ENCODE data around the gene ANKRD44.

The ANKRD44 gene

DNA sequence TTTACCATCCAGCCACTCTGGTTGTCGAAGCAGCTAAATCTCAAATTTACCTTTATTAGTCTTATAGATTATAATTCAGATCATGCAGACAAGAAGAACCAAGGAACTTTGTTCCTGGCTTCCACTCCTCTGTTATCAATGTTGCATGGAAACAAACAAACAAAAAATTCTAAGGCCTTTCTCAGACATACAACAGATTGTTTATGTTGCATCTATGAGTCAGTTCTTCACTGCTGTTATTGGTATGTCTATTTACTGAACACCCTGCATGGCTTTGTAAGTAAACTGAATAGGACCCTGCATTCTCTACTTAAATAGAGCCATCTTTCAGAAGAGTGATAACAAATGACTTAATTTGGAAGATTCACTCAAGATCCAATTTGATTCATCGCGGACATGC lies 1.6 kb upstream of the ANKRD44 start:
- H3K27me3 ChIP-seq (ENCODE audit: insufficient read depth, low read length, poor library complexity, severe bottlenecking): no peaks in the 10 kb centered on the region
- H4K20me1 ChIP-seq (ENCODE audit: insufficient read depth, low read length, poor library complexity, severe bottlenecking): peaks cover 6% of the 10 kb centered on the region
- H3K4me1 ChIP-seq (ENCODE audit: insufficient read depth, low read length, poor library complexity, severe bottlenecking): peaks cover 34% of the 10 kb centered on the region
- H3F3A ChIP-seq (ENCODE audit: low read depth): no peaks in the 10 kb centered on the region; the same call in 1 of the 2 replicates
- no peak overlapping the region for H3K4me3 ChIP-seq (ENCODE audit: low read length, poor library complexity, severe bottlenecking)
- H3K79me2 ChIP-seq (ENCODE audit: insufficient read depth, low read length): peaks cover 30% of the 10 kb centered on the region
- no peaks in the 10 kb centered on the region for H3K9me2 ChIP-seq (replicated peaks; ENCODE audit: low read depth, low read length)
- H2AFZ ChIP-seq (ENCODE audit: low read length): peak overlapping the region; percentile 96
- no peaks in the 10 kb centered on the region for H3K9me3 ChIP-seq (ENCODE audit: insufficient read depth, low read depth, low read length)
- H3K9ac ChIP-seq (ENCODE audit: low read depth, low read length, poor library complexity, severe bottlenecking): no peak overlapping the region
- H3K36me3 ChIP-seq (ENCODE audit: insufficient read depth, low read length): no peaks in the 10 kb centered on the region
- no peak overlapping the region for H3K4me2 ChIP-seq (ENCODE audit: low read depth, low read length, poor library complexity, severe bottlenecking)
- TF ChIP-seq EZH2phosphoT487 (IDR thresholded peaks at IDR 0.05; ENCODE audit: borderline replicate concordance): no peak

DNA sequence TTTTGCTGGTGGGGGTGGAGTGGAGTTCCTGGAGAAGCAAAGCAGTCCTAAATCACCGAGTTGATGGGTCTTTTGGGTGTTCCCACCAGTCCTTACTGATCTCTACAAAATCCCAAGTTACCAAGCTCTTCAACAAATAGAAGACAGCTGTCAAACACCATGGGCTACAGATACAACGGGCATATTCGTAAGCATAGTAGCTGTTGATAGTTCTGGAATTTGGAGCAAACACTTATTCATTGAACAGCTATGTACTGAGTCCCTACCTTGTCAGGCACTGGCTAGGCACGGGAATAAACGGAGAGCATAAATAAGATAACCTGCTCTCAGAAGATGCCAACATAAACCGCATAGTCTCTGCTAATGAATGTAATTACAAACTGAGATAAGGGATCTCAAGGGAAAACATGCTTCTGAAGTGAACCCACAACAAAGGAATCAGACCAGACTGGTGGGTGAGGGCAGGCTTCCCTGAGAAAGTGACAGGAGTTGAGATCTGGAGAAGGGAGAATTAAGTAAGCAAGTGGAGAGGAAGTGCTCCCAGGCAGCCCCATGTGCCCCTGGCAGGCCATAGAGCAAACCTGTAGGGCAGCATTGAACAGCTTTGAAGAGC lies 947 bp upstream of the ANKRD44 start:
- TF ChIP-seq, protein P1, sequence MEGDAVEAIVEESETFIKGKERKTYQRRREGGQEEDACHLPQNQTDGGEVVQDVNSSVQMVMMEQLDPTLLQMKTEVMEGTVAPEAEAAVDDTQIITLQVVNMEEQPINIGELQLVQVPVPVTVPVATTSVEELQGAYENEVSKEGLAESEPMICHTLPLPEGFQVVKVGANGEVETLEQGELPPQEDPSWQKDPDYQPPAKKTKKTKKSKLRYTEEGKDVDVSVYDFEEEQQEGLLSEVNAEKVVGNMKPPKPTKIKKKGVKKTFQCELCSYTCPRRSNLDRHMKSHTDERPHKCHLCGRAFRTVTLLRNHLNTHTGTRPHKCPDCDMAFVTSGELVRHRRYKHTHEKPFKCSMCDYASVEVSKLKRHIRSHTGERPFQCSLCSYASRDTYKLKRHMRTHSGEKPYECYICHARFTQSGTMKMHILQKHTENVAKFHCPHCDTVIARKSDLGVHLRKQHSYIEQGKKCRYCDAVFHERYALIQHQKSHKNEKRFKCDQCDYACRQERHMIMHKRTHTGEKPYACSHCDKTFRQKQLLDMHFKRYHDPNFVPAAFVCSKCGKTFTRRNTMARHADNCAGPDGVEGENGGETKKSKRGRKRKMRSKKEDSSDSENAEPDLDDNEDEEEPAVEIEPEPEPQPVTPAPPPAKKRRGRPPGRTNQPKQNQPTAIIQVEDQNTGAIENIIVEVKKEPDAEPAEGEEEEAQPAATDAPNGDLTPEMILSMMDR (conservative IDR thresholded peaks at IDR 0.05; ENCODE audit: low read length): no peak
- TF ChIP-seq EZH2phosphoT487 (IDR thresholded peaks at IDR 0.05; ENCODE audit: borderline replicate concordance): no peak
- Histone ChIP-seq H3K9me2 (replicated peaks; ENCODE audit: low read depth, low read length) (no peaks in the 10 kb centered on the region), H3K36me3 (ENCODE audit: insufficient read depth, low read length) (no peaks in the 10 kb centered on the region), H3K79me2 (ENCODE audit: insufficient read depth, low read length) (peaks cover 36% of the 10 kb centered on the region), H3K4me3 (ENCODE audit: low read length, poor library complexity, severe bottlenecking) (peak overlapping the region; percentile 78), H3K4me2 (ENCODE audit: low read depth, low read length, poor library complexity, severe bottlenecking) (peak overlapping the region; percentile 79), H3K9me3 (ENCODE audit: insufficient read depth, low read depth, low read length) (no peaks in the 10 kb centered on the region), H3K27me3 (ENCODE audit: insufficient read depth, low read length, poor library complexity, severe bottlenecking) (no peaks in the 10 kb centered on the region), H2AFZ (ENCODE audit: low read length) (peak overlapping the region; percentile 96), H4K20me1 (ENCODE audit: insufficient read depth, low read length, poor library complexity, severe bottlenecking) (peaks cover 10% of the 10 kb centered on the region), H3K9ac (ENCODE audit: low read depth, low read length, poor library complexity, severe bottlenecking) (peak overlapping the region; percentile 71), H3F3A (ENCODE audit: low read depth) (no peaks in the 10 kb centered on the region; the same call in 1 of the 2 replicates), H3K4me1 (ENCODE audit: insufficient read depth, low read length, poor library complexity, severe bottlenecking) (peaks cover 40% of the 10 kb centered on the region)

DNA sequence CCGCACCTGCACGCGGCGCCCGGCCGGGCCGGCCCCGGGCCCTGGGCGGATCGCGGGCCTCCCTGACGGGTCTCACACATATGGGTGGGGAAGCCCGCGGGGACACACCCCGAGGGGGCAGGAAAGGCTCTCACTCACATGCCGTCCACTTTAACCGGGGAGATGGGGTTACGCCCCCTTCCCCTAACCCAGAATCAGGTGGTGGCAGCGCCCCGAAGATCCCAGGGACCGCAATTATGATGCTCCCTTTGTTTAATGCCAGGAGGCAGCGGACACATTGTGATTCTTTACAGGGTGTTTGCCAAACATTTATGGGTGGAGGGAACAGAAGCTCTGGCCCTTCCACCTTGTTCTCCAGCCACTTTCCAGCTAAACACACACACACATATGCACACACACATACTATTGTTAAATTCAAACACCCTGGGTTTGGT lies 424 bp upstream of the ANKRD44 start:
- peaks cover 46% of the 10 kb centered on the region for H3K4me1 ChIP-seq (ENCODE audit: insufficient read depth, low read length, poor library complexity, severe bottlenecking)
- H3K9me3 ChIP-seq (ENCODE audit: insufficient read depth, low read depth, low read length): no peaks in the 10 kb centered on the region
- H3K27me3 ChIP-seq (ENCODE audit: insufficient read depth, low read length, poor library complexity, severe bottlenecking): no peaks in the 10 kb centered on the region
- no peaks in the 10 kb centered on the region; the same call in 1 of the 2 replicates for H3F3A ChIP-seq (ENCODE audit: low read depth)
- peak overlapping the region; percentile 79 for H3K4me2 ChIP-seq (ENCODE audit: low read depth, low read length, poor library complexity, severe bottlenecking)
- H3K36me3 ChIP-seq (ENCODE audit: insufficient read depth, low read length): no peaks in the 10 kb centered on the region
- peak overlapping the region; percentile 96 for H2AFZ ChIP-seq (ENCODE audit: low read length)
- peak overlapping the region; percentile 71 for H3K9ac ChIP-seq (ENCODE audit: low read depth, low read length, poor library complexity, severe bottlenecking)
- TF ChIP-seq, protein P1 (conservative IDR thresholded peaks at IDR 0.05; ENCODE audit: low read length): no peak
- H3K4me3 ChIP-seq (ENCODE audit: low read length, poor library complexity, severe bottlenecking): peak overlapping the region; percentile 78
- H3K9me2 ChIP-seq (replicated peaks; ENCODE audit: low read depth, low read length): no peaks in the 10 kb centered on the region
- peaks cover 10% of the 10 kb centered on the region for H4K20me1 ChIP-seq (ENCODE audit: insufficient read depth, low read length, poor library complexity, severe bottlenecking)
- H3K79me2 ChIP-seq (ENCODE audit: insufficient read depth, low read length): peaks cover 42% of the 10 kb centered on the region
